CD4-positive, alpha-beta T cell treated with Interleukin-17A for 4 hours (primary cell): ENCODE results near the gene SYNPO2L.
"Not testable (repeated sequence)": the region's sequence is repeated elsewhere in the genome, so short reads cannot be mapped to it uniquely, and the experiment has no call there.

ENCODE experiments used
- DNase-seq: peaks from one replicate; pipeline ENCODE4 v3.0.0-alpha.2; 2020; ENCODE audit warnings: mixed read lengths

The SYNPO2L gene

DNA sequence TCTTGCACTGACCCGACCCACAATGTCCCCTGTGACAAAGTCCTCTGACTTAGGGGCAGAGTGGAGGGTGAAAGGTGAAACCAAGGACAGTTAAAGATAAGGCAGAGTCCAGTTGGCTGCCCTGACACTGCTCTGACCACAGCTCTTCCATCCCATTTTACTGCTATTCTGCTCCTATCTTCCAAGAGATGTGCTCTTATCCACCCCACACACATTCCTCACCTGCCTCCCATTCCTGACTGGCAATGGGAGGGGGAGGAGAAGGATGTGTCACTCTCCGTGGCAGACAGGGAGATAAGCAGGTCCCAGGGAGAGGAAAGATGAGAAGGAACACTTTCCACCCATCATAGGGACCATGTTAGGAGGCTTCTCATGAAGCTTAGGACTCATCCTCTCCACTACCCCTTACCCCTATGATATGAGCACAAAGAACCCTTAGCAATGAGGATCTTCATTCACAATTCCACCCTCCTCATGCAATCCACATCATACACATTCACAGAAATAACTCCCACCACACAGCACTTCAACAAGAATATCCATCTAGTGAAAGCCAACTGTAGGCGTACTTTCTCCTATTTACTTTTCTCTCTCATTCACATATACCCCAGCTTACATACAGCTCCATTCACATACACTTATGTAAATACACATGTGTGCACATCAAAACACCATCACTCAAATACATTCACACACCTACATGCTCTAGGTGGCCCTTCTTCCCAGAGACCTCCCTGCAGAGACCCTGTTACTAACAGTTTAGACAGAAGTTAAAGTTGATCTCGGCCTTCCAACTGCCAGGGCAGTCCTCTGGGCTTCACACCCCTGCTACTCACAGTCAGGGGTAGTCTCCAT is 6.6 kb downstream of the SYNPO2L start:
- DNase-seq: no peak

GRCh38 chr10:73647875-73648651 is 7.8 kb downstream of the SYNPO2L start:
- DNase-seq: no peak

- peak; percentile 44 for DNase-seq
Measured at GRCh38 chr10:73647211-73647874, 8.5 kb downstream of the SYNPO2L start.

GRCh38 chr10:73646598-73647041 is 9.2 kb downstream of the SYNPO2L start:
- DNase-seq: no peak

- DNase-seq: no peak
Measured at GRCh38 chr10:73645251-73645650, 10.6 kb downstream of the SYNPO2L start.

DNA sequence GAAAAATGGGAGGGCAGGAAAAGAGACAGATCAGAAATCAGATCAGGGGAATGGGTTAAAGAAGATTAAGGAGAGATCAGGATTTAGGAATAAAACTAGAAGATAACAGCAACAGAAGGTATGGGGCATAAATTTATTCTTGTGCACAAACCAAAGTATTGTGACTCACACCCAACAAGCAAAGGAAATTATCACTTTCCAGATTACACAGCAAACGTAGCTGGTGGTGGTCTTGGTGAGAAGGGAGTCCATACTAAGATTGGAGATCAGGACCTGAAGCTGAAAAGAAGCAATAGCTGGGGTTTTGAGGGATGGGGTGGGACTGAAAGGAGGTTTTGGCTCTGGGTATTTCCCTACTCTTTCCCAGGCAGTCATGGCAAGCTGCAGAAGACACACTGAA is 11.1 kb downstream of the SYNPO2L start:
- DNase-seq: no peak

DNA sequence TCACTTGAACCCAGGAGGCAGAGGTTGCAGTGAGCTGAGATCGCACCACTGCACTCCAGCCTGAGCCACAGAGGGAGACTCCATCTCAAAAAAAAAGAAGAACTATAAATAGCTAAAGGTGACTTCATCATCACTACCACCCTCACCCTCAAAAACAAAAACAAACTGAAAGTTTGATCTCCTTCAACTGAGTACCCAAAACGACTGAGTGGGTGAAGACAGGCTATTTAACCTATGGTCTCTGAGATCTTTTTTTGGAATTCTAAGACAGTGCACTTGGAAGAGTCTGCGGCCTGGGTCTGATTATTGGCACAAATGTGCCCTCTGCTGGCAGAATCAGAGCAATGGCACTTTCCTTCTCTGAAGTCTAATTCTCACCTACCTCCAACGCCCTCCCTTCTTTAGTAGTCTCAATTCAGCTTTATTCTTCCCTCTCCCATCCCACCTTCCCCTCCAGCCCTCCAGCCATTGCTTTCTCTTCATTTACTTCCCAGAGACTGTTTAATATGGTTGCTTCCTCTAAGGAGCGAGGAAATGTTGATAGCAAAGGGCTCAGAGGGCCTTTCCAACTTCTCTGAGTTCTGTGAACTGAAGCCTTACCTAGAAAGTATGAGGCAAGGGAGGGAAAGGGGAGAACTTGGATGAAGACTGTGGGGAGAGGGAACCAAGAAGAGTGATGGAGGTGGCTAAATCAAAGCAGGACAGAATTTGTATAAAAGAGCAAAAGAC is 11.7 kb downstream of the SYNPO2L start:
- peak; percentile 70 for DNase-seq

DNA sequence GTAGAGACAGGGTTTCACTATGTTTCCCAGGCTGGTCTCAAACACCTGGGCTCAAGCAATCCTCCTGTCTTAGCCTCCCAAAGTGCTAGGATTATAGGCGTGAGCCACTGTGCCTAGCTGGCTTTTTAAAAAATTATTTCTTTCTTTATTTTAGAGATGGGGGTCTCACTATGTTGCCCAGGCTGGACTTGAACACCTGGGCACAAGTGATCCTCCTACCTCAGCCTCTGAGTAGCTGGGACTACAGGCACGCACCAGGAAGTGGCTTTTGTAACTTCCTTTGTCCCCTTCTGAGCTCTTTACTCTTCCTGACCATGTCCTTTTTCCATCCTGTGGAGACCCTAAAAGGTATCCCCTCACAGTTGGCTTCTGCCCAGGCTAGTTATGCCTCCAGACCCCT is 12.5 kb downstream of the SYNPO2L start:
- no peak for DNase-seq

DNA sequence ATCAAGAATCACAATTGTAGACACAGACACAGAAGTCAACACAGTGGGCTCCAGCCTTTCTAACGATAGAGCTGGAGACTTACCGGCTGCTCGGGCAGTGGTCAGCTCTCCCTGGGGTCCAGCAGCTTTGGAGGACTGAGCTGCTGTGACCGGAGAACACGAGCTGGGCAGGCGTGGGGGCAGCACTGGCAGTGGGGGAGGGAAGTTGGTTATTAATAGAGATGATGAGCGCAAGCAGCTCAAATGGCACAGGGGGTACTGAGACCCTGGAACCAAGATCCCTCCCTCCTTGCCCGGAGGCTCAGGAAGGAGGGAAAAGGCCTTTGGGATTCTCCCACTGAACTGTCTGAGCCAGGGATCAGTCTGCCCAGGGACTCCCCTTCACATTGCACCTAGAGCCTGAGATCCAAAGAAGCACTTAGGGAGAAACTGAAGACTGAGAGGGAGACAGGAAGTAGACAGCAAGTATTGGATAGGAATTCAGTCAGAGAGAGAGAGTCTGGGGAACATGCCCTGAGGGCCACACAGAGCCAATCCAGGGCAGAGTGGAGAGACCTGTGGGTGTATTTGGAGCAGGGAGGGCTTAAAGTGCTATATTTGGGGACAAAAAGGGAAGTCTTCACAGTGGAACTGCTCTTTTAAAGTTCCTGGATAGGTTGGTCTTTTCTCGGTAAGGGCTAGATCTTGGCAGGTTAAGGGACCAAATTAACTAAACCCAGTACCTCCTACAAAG is 14.3 kb downstream of the SYNPO2L start, which contains the start of gene MYOZ1:
Gene MYOZ1 (minus strand): TSS at position 147 of the 733 bp plus-strand sequence. CDS start 1,457 bp downstream, outside the sequence.
- DNase-seq: no peak

DNA sequence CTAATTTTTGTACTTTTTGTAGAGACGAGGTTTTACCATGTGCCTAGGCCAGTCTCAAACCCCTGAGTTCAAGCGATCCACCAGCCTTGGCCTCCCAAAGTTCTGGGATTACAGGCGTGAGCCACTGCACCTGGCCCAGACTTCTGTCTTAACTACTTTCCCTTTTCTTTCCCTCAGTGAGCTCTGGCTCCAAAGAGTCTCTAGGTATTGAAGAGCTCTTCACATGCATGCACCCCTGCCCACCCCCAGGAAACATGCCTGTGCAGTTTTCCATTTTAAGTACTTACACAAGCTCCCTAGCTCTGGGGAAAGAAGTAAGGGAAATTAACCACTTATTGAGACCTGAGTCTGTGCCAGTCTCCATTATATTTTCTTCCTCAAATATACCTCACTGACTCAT is 16.5 kb downstream of the SYNPO2L start:
- DNase-seq: no peak

DNA sequence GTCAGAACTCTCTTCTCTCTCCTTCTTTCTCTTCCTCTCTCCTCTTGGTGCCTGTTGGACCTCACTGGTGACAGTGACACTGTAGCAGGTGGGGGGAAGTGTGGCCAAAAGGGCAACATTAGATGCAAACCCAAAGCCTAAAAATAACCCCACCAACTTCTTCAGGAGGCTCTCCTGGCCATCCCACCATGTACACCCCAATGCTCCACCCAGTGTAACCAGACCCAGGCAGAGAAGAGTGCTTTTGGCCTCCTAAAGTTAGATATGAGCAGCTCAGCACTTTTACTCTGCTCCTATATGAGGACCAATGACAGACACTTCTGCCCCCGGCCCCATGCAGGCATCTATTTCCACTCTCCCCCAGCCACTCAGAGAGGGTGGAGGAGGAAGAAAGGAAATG is 20.0 kb downstream of the SYNPO2L start:
- no peak for DNase-seq

GRCh38 chr10:73634421-73634820 is 21.4 kb downstream of the SYNPO2L start:
- DNase-seq: no peak

DNA sequence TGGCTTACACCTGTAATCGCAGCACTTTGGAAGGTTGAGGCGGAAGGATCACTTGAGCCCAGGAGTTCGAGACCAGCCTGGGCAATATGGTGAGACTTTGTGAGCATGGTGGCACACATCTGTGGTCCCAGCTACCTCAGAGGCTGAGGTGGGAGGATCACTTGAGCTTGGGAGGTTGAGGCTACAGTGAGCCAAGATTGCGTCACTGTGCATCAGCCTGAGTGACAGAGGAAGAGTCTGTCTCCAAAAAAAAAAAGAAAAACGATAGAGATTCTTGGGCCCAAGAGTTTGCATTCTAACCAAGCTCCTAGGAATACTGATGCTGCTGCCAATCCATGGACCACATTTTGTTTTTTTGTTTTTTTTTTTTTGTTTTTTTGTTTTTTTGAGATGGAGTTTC is 26.7 kb downstream of the SYNPO2L start:
- DNase-seq: no peak

- no peak for DNase-seq
Measured at GRCh38 chr10:73628405-73628804, 27.4 kb downstream of the SYNPO2L start.

GRCh38 chr10:73627300-73627699 is 28.5 kb downstream of the SYNPO2L start:
- DNase-seq: no peak

- DNase-seq: peak; percentile 92
Measured at GRCh38 chr10:73625884-73626752, 29.7 kb downstream of the SYNPO2L start.

- DNase-seq: peak; percentile 18
Measured at GRCh38 chr10:73625004-73625883, 30.6 kb downstream of the SYNPO2L start.

DNA sequence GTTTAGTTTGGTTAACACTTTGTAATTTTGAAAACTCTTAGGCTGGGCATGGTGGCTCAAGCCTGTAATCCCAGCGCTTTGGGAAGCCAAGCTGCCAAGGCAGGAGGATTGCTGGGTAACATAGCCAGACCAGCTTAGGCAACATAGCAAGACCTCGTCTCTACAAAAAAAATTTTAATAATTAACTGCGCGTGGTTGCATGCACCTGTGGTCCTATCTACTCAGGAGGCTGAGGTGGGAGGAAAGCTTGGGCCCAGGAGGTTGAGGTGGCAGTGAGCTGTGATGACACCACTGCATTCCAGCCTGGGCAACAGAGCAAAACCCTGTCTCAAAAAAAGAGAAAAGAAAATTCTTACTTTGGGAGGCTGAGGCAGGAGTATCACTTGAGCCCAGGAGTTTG is 32.8 kb downstream of the SYNPO2L start:
- DNase-seq: no peak

- DNase-seq: not testable (repeated sequence)
Measured at GRCh38 chr10:73620974-73621373, 34.9 kb downstream of the SYNPO2L start.

DNA sequence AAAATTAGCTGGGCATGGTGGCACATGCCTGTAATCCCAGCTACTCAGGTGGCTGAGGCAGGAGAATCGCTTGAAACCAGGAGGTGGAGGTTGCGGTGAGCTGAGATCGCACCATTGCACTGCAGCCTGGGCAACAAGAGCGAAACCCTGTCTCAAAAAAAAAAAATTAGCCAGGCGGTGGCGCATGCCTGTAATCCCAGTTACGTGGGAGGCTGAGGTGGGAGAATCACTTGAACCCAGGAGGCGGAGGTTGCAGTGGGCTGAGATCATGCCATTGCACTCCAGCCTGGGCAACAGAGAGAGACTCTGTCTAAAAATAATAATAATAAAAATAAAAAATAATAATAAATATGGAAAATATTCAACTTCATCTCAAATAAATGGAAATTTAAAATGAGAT is 38.7 kb downstream of the SYNPO2L start:
- not testable (repeated sequence) for DNase-seq
